Panc1 (cell line): ENCODE data around the gene IFT80. TPM values are rescaled to one million over a fixed set of nuclear protein-coding genes. Genes with fewer than 3 reads are reported as not detected.

Experiments used
- ATAC-seq: fragments of 200-7000 bp; cut with Tn5 transposase; 2 replicates; pipeline ENCODE4 v1.9.1; 2020; ENCODE audit warnings: mild to moderate bottlenecking, moderate library complexity
- BruUV-seq: library from RNA; stranded (reverse); fragments of 400-500 nt; replicated peaks from 2 replicates; lab custom pipeline; 2021; lab: Mats Ljungman, UMichigan
- CTCF ChIA-PET: fragments of 300-600 bp; sonication (Branson Sonifier 250); formaldehyde crosslinking; loops from one replicate; lab custom pipeline; 2022; ENCODE audit warnings: antibody characterized with exemption; lab: Charles Lee
- POLR2A ChIA-PET: fragments of 300-600 bp; sonication (Branson Sonifier 250); formaldehyde crosslinking; loops from one replicate; lab custom pipeline; 2022; ENCODE audit warnings: antibody characterized with exemption; lab: Charles Lee
- DNase-seq: peaks from one replicate; pipeline ENCODE4 v3.0.0-alpha.2; 2010; ENCODE audit warnings: low read depth, low spot score
- H3K27ac ChIP-seq: 2 replicates; pipeline ENCODE4 v1.5.1; 2011; ENCODE audit warnings: mild to moderate bottlenecking, low read length, inconsistent platforms
- H3K27me3 ChIP-seq: fragments of 200-500 bp; sonication (Bioruptor generic); 2 replicates; pipeline ENCODE4 v1.6.0; 2014; ENCODE audit warnings: low read length, inconsistent platforms; ENCODE audit not compliant: control insufficient read depth, insufficient read depth
- H3K36me3 ChIP-seq: fragments of 200-500 bp; sonication (Bioruptor generic); 2 replicates; pipeline ENCODE4 v1.5.1; 2014; ENCODE audit warnings: inconsistent platforms, mild to moderate bottlenecking, low read length, moderate library complexity; ENCODE audit not compliant: control insufficient read depth, insufficient read depth
- H3K4me1 ChIP-seq: 2 replicates; pipeline ENCODE4 v1.5.1; 2011; ENCODE audit warnings: inconsistent platforms, mild to moderate bottlenecking, low read length, moderate library complexity; ENCODE audit not compliant: control insufficient read depth, insufficient read depth
- H3K4me3 ChIP-seq, 2 experiments: 2 replicates each; pipeline ENCODE4 v1.5.1; 2011 to 2012; ENCODE audit warnings: low read depth in 2 of 2, low read length in 2 of 2, mild to moderate bottlenecking in 2 of 2, inconsistent platforms in 1 of 2, moderate library complexity in 1 of 2
- H3K9me3 ChIP-seq: fragments of 200-500 bp; sonication (Bioruptor generic); 2 replicates; pipeline ENCODE4 v1.5.1; 2014; ENCODE audit warnings: low read depth, mild to moderate bottlenecking, inconsistent platforms, low read length, moderate library complexity; ENCODE audit not compliant: control insufficient read depth, insufficient read depth
- POLR2AphosphoS5 ChIP-seq: IDR thresholded peaks from 2 replicates; pipeline ENCODE4 v1.6.1; 2012; ENCODE audit warnings: mild to moderate bottlenecking, low read depth, low read length, moderate library complexity
- SIN3A ChIP-seq: IDR thresholded peaks from 2 replicates; pipeline ENCODE4 v1.6.1; 2012; ENCODE audit warnings: low read depth, mild to moderate bottlenecking, low read length, moderate library complexity, borderline replicate concordance; ENCODE audit not compliant: insufficient read depth
- TCF7L2 ChIP-seq: IDR thresholded peaks from 2 replicates; pipeline ENCODE4 v1.6.1; 2011; ENCODE audit warnings: mild to moderate bottlenecking, low read depth, low read length, inconsistent platforms
- in situ Hi-C: cut with HindIII; loops from 2 replicates; pipeline ENCODE4 v1.10.0; 2016; ENCODE audit warnings: low sequenced_read_pairs, low pct_unique_long_range_greater_than_20kb
- intact Hi-C: fragments of 100-400 bp; cut with micrococcal nuclease; formaldehyde crosslinking; loops from one replicate; pipeline ENCODE4 v1.10.0; 2022; ENCODE audit not compliant: unreplicated experiment
- total RNA-seq: library from RNA; stranded (reverse); gene quantifications from one replicate; pipeline ENCODE4 v1.2.1, GENCODE V29; 2021; ENCODE audit not compliant: unreplicated experiment
- TF ChIP-seq, protein P1 (sequence below), 2 experiments: IDR thresholded peaks; 2 replicates each; pipeline ENCODE4 v1.6.1; 2011 to 2012; ENCODE audit warnings: low read depth in 2 of 2, control low read depth in 1 of 2, low read length in 1 of 2, mild to moderate bottlenecking in 1 of 2, moderate library complexity in 1 of 2; ENCODE audit not compliant: insufficient read depth in 1 of 2
- TF ChIP-seq, protein P2 (sequence below): fragments of 450-650 bp; IDR thresholded peaks from 2 replicates; pipeline ENCODE4 v1.5.1; 2017; ENCODE audit warnings: mild to moderate bottlenecking

Gene IFT80
- total RNA-seq, 1 experiment from 2014 or later = 35.1 TPM

DNA sequence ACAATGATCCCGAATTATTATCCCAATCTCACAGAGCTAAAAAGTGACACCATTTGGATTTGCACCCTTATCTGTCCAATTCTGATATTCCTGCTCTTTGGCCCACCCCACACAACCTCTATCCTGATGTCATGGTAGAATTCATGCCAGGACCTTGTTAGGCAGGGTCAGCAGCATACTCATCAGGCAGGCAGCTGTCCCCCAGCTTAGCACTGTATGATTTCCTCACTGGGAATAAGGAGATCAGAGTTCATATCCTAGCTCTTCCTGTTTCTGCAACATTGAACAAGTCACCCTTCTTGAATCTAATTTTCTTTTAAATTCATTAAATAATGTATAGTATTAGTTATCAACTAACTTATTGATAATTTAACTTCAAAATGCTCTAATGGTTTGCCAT, 185.8 kb downstream of the IFT80 start:
- ChIA-PET CTCF (interaction anchor here (0.6 kb wide), 1 partner anchor 440 kb away, joined by 3 read pairs; no protein-coding TSS in a partner anchor), POLR2A (no interaction called here)
- Histone ChIP-seq H3K27me3 (peaks cover 11% of the 10 kb centered on the region), H3K4me3 (no peak overlapping the region), H3K36me3 (no peaks in the 10 kb centered on the region), H3K27ac (no peak overlapping the region), H3K9me3 (no peaks in the 10 kb centered on the region), H3K4me1 (no peaks in the 10 kb centered on the region)
- BruUV-seq = no TSS peak
- in situ Hi-C loops (no loop called here), intact Hi-C loops (no loop called here)
- ATAC-seq (no peak), DNase-seq (no peak)
- TF ChIP-seq, protein P1, sequence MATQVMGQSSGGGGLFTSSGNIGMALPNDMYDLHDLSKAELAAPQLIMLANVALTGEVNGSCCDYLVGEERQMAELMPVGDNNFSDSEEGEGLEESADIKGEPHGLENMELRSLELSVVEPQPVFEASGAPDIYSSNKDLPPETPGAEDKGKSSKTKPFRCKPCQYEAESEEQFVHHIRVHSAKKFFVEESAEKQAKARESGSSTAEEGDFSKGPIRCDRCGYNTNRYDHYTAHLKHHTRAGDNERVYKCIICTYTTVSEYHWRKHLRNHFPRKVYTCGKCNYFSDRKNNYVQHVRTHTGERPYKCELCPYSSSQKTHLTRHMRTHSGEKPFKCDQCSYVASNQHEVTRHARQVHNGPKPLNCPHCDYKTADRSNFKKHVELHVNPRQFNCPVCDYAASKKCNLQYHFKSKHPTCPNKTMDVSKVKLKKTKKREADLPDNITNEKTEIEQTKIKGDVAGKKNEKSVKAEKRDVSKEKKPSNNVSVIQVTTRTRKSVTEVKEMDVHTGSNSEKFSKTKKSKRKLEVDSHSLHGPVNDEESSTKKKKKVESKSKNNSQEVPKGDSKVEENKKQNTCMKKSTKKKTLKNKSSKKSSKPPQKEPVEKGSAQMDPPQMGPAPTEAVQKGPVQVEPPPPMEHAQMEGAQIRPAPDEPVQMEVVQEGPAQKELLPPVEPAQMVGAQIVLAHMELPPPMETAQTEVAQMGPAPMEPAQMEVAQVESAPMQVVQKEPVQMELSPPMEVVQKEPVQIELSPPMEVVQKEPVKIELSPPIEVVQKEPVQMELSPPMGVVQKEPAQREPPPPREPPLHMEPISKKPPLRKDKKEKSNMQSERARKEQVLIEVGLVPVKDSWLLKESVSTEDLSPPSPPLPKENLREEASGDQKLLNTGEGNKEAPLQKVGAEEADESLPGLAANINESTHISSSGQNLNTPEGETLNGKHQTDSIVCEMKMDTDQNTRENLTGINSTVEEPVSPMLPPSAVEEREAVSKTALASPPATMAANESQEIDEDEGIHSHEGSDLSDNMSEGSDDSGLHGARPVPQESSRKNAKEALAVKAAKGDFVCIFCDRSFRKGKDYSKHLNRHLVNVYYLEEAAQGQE (IDR thresholded peaks at IDR 0.05; ENCODE audit: insufficient read depth in 1 of 2, low read depth in 2 of 2, low read length in 1 of 2) = no peak
- no peak for TF ChIP-seq SIN3A
- TF ChIP-seq TCF7L2 = no peak
- no peak for TF ChIP-seq POLR2AphosphoS5
- TF ChIP-seq, protein P2, sequence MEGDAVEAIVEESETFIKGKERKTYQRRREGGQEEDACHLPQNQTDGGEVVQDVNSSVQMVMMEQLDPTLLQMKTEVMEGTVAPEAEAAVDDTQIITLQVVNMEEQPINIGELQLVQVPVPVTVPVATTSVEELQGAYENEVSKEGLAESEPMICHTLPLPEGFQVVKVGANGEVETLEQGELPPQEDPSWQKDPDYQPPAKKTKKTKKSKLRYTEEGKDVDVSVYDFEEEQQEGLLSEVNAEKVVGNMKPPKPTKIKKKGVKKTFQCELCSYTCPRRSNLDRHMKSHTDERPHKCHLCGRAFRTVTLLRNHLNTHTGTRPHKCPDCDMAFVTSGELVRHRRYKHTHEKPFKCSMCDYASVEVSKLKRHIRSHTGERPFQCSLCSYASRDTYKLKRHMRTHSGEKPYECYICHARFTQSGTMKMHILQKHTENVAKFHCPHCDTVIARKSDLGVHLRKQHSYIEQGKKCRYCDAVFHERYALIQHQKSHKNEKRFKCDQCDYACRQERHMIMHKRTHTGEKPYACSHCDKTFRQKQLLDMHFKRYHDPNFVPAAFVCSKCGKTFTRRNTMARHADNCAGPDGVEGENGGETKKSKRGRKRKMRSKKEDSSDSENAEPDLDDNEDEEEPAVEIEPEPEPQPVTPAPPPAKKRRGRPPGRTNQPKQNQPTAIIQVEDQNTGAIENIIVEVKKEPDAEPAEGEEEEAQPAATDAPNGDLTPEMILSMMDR = no peak

DNA sequence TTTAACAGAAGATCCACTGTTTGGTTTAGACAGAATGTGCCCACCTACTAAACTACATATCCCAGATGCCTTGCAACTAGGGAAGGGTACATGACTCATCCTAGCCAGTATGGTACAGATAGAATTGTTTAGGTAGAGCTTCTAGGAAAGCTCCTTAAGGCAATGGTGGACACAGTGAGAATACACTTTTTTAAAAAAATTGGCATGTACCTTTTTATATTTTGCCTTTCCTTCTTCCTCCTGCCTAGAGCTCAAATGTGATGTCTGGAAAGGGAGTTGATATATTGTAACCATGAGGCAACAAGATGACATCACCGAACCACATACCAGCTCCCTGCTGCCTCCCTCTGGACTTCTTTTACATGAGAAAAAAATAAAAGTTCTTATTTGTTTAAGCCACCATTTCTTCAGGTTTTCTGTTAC, 188.2 kb downstream of the IFT80 start:
- no peak for ATAC-seq
- Histone ChIP-seq H3K27me3 (peaks cover 15% of the 10 kb centered on the region), H3K27ac (no peak overlapping the region), H3K36me3 (no peaks in the 10 kb centered on the region), H3K9me3 (no peaks in the 10 kb centered on the region), H3K4me3 (no peak overlapping the region), H3K4me1 (no peaks in the 10 kb centered on the region)
- peak; percentile 12 for DNase-seq
- no TSS peak for BruUV-seq
- ChIA-PET POLR2A (no interaction called here), CTCF (interaction anchor here (0.6 kb wide), 1 partner anchor 139 kb away, joined by 5 read pairs; no protein-coding TSS in a partner anchor)
- in situ Hi-C loops = no loop called here
- TF ChIP-seq TCF7L2 (no peak), SIN3A (no peak), POLR2AphosphoS5 (no peak)
- TF ChIP-seq, protein P2 = peak; percentile 23; the same call in 1 of the 2 replicates
- TF ChIP-seq, protein P1 (IDR thresholded peaks at IDR 0.05; ENCODE audit: insufficient read depth in 1 of 2, low read depth in 2 of 2, low read length in 1 of 2) = no peak
- intact Hi-C loops = no loop called here
